Urinary bladder (tissue), 4 donors: ENCODE results near the gene LRRC56. TPM values are rescaled to one million over a fixed set of nuclear protein-coding genes. Genes with fewer than 3 reads are reported as not detected.

Experiments
- DNase-seq: peaks from one replicate; pipeline ENCODE4 v3.0.0-alpha.2; 2015; ENCODE audit errors: extremely low spot score
- H3K27ac ChIP-seq: one replicate; pipeline ENCODE4 v1.5.1; 2013; ENCODE audit warnings: low read depth, mild to moderate bottlenecking, moderate library complexity
- H3K36me3 ChIP-seq: one replicate; pipeline ENCODE4 v1.6.1; 2013; ENCODE audit warnings: mild to moderate bottlenecking, moderate library complexity; ENCODE audit not compliant: insufficient read depth
- H3K4me1 ChIP-seq: one replicate; pipeline ENCODE4 v1.6.1; 2013; ENCODE audit warnings: mild to moderate bottlenecking, moderate library complexity; ENCODE audit not compliant: insufficient read depth
- H3K4me3 ChIP-seq: one replicate; pipeline ENCODE4 v1.5.1; 2013; ENCODE audit warnings: low read depth, low read length
- WGBS: extraction: QIAGEN DNeasy Blood & Tissue Kit; methylation state at CpG from one replicate; pipeline ENCODE4 v1.1.7; 2013; 5-methylcytosine and 5-hydroxymethylcytosine counted together
- polyA plus RNA-seq: library from polyadenylated mRNA; stranded (reverse); fragments of 200-250 nt; gene quantifications from one replicate; pipeline ENCODE4 v1.2.3, GENCODE V29; 2013
- total RNA-seq: library from RNA; depleted of rRNA; stranded (reverse); fragments of >200 nt; gene quantifications from one replicate; pipeline ENCODE4 v1.2.3, GENCODE V29; 2014
- donor health status: healthy with polysubstance abuse.
- donor health status: healthy.

Gene LRRC56
- total and polyA plus RNA-seq, 2 donors, result 0.90 to 0.96 TPM

DNA sequence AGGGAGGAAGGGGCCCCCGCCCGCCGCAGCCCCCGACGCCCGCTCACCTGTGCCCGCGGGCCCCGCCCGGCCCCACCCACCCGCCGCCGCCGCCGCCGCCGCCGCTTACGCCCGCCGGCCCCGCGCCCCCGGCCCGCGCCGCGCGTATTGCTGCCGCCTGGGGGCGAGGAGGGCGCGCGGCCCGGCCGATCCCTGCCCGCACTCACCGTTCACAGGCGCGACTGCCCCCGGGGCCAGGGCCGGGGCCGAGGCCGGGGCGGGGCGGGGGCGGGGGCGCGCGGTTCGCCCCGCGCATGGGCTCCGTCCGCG lies 2.2 kb upstream of the LRRC56 start:
- no peak for DNase-seq
- no peaks in the 10 kb centered on the region for H3K4me1 ChIP-seq
- peak overlapping the region; percentile 87 for H3K27ac ChIP-seq
- WGBS, result 2% methylated on average over 49 of the region's 56 CpGs
- H3K36me3 ChIP-seq, result peaks cover 7% of the 10 kb centered on the region
- peak overlapping the region; percentile 86 for H3K4me3 ChIP-seq

- Histone ChIP-seq H3K4me3 (peak within 1 kb of the TSS; percentile 86), H3K36me3 (peaks cover 7% of the 10 kb centered on the region), H3K27ac (peak within 1 kb of the TSS; percentile 87), H3K4me1 (no peaks in the 10 kb centered on the region)
- 3% methylated on average over 97 of the region's 97 CpGs for WGBS
- peak; percentile 77 for DNase-seq
These were observed 1.5 kb upstream of the LRRC56 start, which contains the start of gene HRAS for GRCh38 chr11:535519-536454. HRAS (minus strand) TSS chr11:535576.

- no peaks in the 10 kb centered on the region for H3K4me1 ChIP-seq
- H3K4me3 ChIP-seq, result peak overlapping the region; percentile 11
- no peak overlapping the region for H3K27ac ChIP-seq
- WGBS, result 49% methylated on average over 19 of the region's 19 CpGs
- H3K36me3 ChIP-seq, result no peaks in the 10 kb centered on the region
- DNase-seq, result no peak
These were observed 499 bp downstream of the LRRC56 start for GRCh38 chr11:537622-538430.

- Histone ChIP-seq H3K27ac (no peak overlapping the region), H3K4me3 (no peak overlapping the region), H3K4me1 (no peaks in the 10 kb centered on the region), H3K36me3 (no peaks in the 10 kb centered on the region)
- no peak for DNase-seq
- WGBS, result 91% methylated on average over 20 of the region's 20 CpGs
These were observed 1.2 kb downstream of the LRRC56 start for GRCh38 chr11:538431-539051.

DNA sequence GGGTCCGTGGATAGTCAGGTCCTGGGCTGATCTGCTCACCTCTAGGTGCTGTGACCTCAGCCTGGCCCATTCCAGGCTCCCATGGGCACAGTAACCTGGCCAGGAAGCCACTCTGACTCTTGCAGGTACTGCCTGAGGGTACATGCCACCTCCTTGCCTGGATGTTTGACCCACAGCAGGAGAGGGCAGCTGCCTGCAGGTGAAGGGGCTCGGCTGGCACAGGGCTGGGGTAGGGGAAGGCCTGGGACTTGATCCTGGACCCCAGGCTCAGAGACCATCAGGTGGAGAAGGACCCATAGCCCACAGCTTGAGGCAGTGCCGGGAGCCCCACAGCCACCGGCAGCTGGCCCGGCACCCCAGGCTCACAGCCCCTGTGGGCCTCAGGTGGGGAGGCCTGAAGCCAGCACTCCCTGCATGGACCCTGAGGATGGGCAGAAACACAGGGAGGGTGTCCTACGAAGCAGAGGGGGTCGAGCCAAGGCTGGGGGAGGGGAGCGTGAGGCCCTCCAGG lies 2.7 kb downstream of the LRRC56 start:
- H3K36me3 ChIP-seq, result no peaks in the 10 kb centered on the region
- no peak overlapping the region for H3K4me3 ChIP-seq
- H3K27ac ChIP-seq, result no peak overlapping the region
- DNase-seq, result no peak
- 89% methylated on average over 8 of the region's 8 CpGs for WGBS
- no peaks in the 10 kb centered on the region for H3K4me1 ChIP-seq

GRCh38 chr11:540583-541432 lies 3.5 kb downstream of the LRRC56 start:
- Histone ChIP-seq H3K36me3 (no peaks in the 10 kb centered on the region), H3K4me1 (no peaks in the 10 kb centered on the region), H3K4me3 (no peak overlapping the region), H3K27ac (no peak overlapping the region)
- 85% methylated on average over 23 of the region's 23 CpGs for WGBS
- no peak for DNase-seq

DNA sequence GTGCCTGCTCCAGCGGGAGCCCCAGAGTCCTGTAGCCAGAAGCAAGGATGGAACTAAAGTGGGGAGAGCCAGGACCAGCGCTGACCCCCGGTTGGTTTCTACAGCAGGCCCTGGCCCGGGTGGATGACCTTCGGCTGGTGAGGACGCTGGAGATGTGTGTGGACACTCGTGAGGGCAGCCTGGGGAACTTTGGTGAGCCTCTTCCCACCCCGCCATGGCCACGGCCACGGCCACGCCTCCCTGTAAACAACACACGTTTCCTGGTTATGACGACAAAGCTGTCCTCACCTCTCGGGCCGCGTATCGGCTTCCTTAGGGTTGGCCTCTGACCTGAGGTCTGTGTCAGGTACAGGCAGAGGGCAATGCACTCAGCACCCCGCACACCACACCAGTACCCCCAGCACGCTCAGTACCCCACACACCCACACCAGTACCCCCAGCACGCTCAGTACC lies 4.1 kb downstream of the LRRC56 start:
- Histone ChIP-seq H3K4me3 (no peak overlapping the region), H3K27ac (no peak overlapping the region), H3K4me1 (no peaks in the 10 kb centered on the region), H3K36me3 (no peaks in the 10 kb centered on the region)
- DNase-seq, result no peak
- 91% methylated on average over 20 of the region's 20 CpGs for WGBS

- no peak overlapping the region for H3K4me3 ChIP-seq
- WGBS, result 89% methylated on average over 5 of the region's 5 CpGs
- H3K27ac ChIP-seq, result no peak overlapping the region
- no peaks in the 10 kb centered on the region for H3K36me3 ChIP-seq
- H3K4me1 ChIP-seq, result no peaks in the 10 kb centered on the region
- DNase-seq, result no peak
These were observed 7.5 kb downstream of the LRRC56 start for GRCh38 chr11:544817-545166.

DNA sequence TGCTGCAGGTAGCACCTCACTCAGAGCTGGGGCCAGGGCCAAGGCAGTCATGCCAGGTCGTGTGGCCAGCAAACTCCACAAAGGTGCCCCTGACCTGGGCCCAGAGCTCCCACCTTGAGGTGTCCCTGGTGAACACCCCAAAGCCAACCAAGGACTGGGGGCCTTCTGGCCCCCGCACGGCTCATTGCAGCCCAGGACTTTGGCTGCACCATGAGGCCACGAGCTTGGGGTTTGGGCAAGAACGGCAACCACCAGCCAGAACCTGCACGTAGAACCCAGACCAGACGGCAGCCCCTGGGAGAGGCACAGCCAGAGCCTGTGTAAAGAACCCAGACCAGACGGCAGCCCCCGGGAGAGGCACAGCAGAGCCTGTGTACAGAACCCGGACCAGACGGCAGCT lies 7.8 kb downstream of the LRRC56 start:
- no peaks in the 10 kb centered on the region for H3K36me3 ChIP-seq
- 86% methylated on average over 11 of the region's 11 CpGs for WGBS
- H3K4me1 ChIP-seq, result no peaks in the 10 kb centered on the region
- DNase-seq, result no peak
- no peak overlapping the region for H3K27ac ChIP-seq
- H3K4me3 ChIP-seq, result no peak overlapping the region

DNA sequence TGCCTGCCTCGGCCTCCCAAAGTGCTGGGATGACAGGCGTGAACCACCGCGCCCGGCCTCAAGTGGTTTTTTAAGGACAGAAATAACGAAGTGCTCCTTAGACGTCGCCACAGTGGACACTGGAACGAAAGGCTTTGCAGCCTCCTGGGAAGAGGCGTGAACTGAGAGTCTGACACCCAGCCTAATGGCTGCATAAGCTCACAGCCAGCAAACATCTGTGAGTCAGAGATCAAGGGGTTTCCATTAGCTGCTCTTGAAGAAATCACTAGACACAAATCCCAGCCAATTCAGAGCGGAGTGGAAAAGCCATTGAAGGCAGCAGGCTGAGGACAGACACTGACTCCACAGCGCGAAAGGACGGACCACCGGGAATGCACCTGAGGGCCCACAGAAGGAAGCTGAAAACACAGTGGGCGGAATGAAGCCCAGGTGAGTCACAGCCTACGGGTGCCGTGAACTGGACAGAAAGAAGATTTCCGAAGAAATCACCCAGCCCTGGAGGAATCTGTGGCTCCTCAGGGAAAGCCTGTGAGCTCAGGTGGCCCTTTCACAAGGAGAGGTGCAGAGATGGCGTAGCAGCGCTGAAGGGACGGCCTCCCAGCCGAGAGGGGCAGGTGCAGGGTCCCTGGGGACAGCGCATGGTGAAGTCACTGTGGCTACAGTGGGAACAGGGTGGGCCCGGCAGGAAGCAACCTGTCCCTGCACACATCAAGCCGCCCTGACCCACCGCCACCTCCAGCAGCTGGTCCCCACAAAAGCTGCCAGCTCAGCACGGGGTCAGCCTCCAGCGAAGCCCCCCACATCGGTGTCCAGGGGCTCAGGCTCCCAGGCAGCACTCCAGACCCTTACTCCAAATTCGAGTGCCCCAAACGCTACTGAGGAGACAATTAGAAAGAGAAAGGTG lies 11.6 kb downstream of the LRRC56 start:
- Histone ChIP-seq H3K4me3 (no peak overlapping the region), H3K36me3 (no peaks in the 10 kb centered on the region), H3K4me1 (no peaks in the 10 kb centered on the region), H3K27ac (no peak overlapping the region)
- DNase-seq, result no peak
- WGBS, result 80% methylated on average over 32 of the region's 32 CpGs

GRCh38 chr11:550021-550745 lies 12.9 kb downstream of the LRRC56 start:
- no peaks in the 10 kb centered on the region for H3K4me1 ChIP-seq
- 95% methylated on average over 25 of the region's 25 CpGs for WGBS

GRCh38 chr11:550746-551085 lies 13.4 kb downstream of the LRRC56 start:
- WGBS, result 87% methylated on average over 5 of the region's 5 CpGs
- DNase-seq, result no peak
- no peak overlapping the region for H3K27ac ChIP-seq
- H3K4me1 ChIP-seq, result no peaks in the 10 kb centered on the region
- H3K36me3 ChIP-seq, result no peaks in the 10 kb centered on the region
- no peak overlapping the region for H3K4me3 ChIP-seq

More at GRCh38 chr11:550021-550745, 12.9 kb downstream of the LRRC56 start:
- Histone ChIP-seq H3K27ac (no peak overlapping the region), H3K36me3 (no peaks in the 10 kb centered on the region), H3K4me3 (no peak overlapping the region)
- DNase-seq, result no peak
